ENCODE data around the gene SLC12A8. TPM values are rescaled to one million over a fixed set of nuclear protein-coding genes. Genes with fewer than 3 reads are reported as not detected.

Gene SLC12A8
- total and polyA plus RNA-seq, 10 of the 15 experiments (the other 5 are each of a cell fraction or from before 2014, with no cell fraction given): 2.5 to 71.6 (median 50.1) TPM

- DNase-seq (ENCODE audit: low read depth, low spot score) (no peak), FAIRE-seq (no peak), ATAC-seq (peak; percentile 45)
- peaks cover 84% of the 10 kb centered on the region for H3K79me2 ChIP-seq (ENCODE audit: control insufficient read depth, insufficient read depth, low read length)
- no peaks in the 10 kb centered on the region for H3K27me3 ChIP-seq (replicated peaks in 1 of 2; ENCODE audit: control insufficient read depth in 2 of 2, insufficient read depth in 2 of 2, low read length in 1 of 2)
- peak overlapping the region; percentile 22; the same call in 1 of the 2 replicates for H3K9ac ChIP-seq (ENCODE audit: control insufficient read depth, insufficient read depth, low read length)
- H3K4me1 ChIP-seq (ENCODE audit: control insufficient read depth, insufficient read depth, low read length): peaks cover 6% of the 10 kb centered on the region; the same call in 1 of the 2 replicates
- peak overlapping the region; percentile 28 for H3K27ac ChIP-seq (ENCODE audit: control insufficient read depth, insufficient read depth)
- ChIA-PET RAD21 (ENCODE audit: unreplicated experiment) (interaction anchor here (0.6 to 1.6 kb wide), 3 partner anchors 22 to 46 kb away, joined by 3 to 6 read pairs (median 3); no protein-coding TSS in a partner anchor), POLR2A (no interaction called here), SMC1A (ENCODE audit: uncharacterized antibody, unreplicated experiment) (interaction anchor here (0.7 to 2.0 kb wide), 7 partner anchors 12 to 166 kb away, joined by 3 to 4 read pairs (median 3); no protein-coding TSS in a partner anchor), CTCF (no interaction called here)
- WGBS (ENCODE audit: insufficient coverage, insufficient replicate concordance, low lambda C conversion rate, missing lambda C conversion rate): 40% methylated on average over 4 of the region's 4 CpGs
- no peaks in the 10 kb centered on the region for H4K20me1 ChIP-seq (ENCODE audit: control insufficient read depth, insufficient read depth)
- peak overlapping the region; percentile 3; the same call in 1 of the 2 replicates for H2AFZ ChIP-seq (ENCODE audit: control insufficient read depth, low read depth, low read length)
- intact Hi-C loops (cut with micrococcal nuclease; ENCODE audit: unreplicated experiment) (no loop called here), in situ Hi-C loops (cut with MboI) (no loop called here)
- peak; percentile 51 for TF ChIP-seq JUNB (IDR thresholded peaks at IDR 0.05)
- no peak for TF ChIP-seq ESRRA (IDR thresholded peaks at IDR 0.05; ENCODE audit: low read length)
- TF ChIP-seq SMARCA5 (IDR thresholded peaks at IDR 0.05): no peak
- peak; percentile 67 for TF ChIP-seq NFIC (IDR thresholded peaks at IDR 0.05; ENCODE audit: low read depth, low read length)
- peak in 1 of 2 experiments; percentile 76; a peak in 2 of 3 replicates for TF ChIP-seq EGR1 (IDR thresholded peaks at IDR 0.05; ENCODE audit: borderline replicate concordance in 1 of 2, low read depth in 2 of 2, low read length in 2 of 2)
- TF ChIP-seq RUNX3 (IDR thresholded peaks at IDR 0.05; ENCODE audit: low read length): peak; percentile 59
- TF ChIP-seq EED (IDR thresholded peaks at IDR 0.05; ENCODE audit: low read depth): peak; percentile 49; the same call in 1 of the 2 replicates
- H3K36me3 ChIP-seq (ENCODE audit: control insufficient read depth in 2 of 2, insufficient read depth in 2 of 2, low read length in 1 of 2): peaks cover 0 to 24% of the 10 kb centered on the region in 2 experiments; a peak in 1 of 4 replicates
- H3K4me2 ChIP-seq (ENCODE audit: control insufficient read depth, insufficient read depth): peak overlapping the region; percentile 59
- peak overlapping the region; percentile 46; the same call in 1 of the 2 replicates for H3K4me3 ChIP-seq
- peaks cover 2% of the 10 kb centered on the region for H3K9me3 ChIP-seq (replicated peaks; ENCODE audit: control insufficient read depth, insufficient read depth, low read length)
- BruUV-seq (replicated peaks): no TSS peak
Observed at GRCh38 chr3:125098611-125099291, 113.8 kb downstream of the SLC12A8 start.

- no peaks in the 10 kb centered on the region for H3K4me1 ChIP-seq (ENCODE audit: control insufficient read depth, insufficient read depth, low read length)
- no peaks in the 10 kb centered on the region for H3K27me3 ChIP-seq (replicated peaks in 1 of 2; ENCODE audit: control insufficient read depth in 2 of 2, insufficient read depth in 2 of 2, low read length in 1 of 2)
- TF ChIP-seq ZNF274 (IDR thresholded peaks at IDR 0.05; ENCODE audit: insufficient read depth, insufficient read length): no peak
- no peak for TF ChIP-seq PRDM15 (CRISPR knock-in tag; IDR thresholded peaks at IDR 0.05)
- no peak for TF ChIP-seq EZH2 (IDR thresholded peaks at IDR 0.05; ENCODE audit: borderline replicate concordance, control insufficient read depth, low read depth, low read length)
- no peak for TF ChIP-seq ZNF207 (IDR thresholded peaks at IDR 0.05; ENCODE audit: borderline replicate concordance)
- no TSS peak for BruUV-seq (replicated peaks)
- peaks cover 22% of the 10 kb centered on the region for H3K79me2 ChIP-seq (ENCODE audit: control insufficient read depth, insufficient read depth, low read length)
- no peak overlapping the region for H2AFZ ChIP-seq (ENCODE audit: control insufficient read depth, low read depth, low read length)
- RAD21 ChIA-PET (ENCODE audit: unreplicated experiment): no interaction called here
- peaks cover 2% of the 10 kb centered on the region; the same call in 2 of the 3 replicates for H3K9me3 ChIP-seq (replicated peaks; ENCODE audit: control insufficient read depth, insufficient read depth, low read length)
- no peak overlapping the region for H3K9ac ChIP-seq (ENCODE audit: control insufficient read depth, insufficient read depth, low read length)
- ATAC-seq: no peak
- in situ Hi-C loops (cut with MboI): no loop called here
- H3K4me2 ChIP-seq (ENCODE audit: control insufficient read depth, insufficient read depth): no peak overlapping the region
- no peak for FAIRE-seq
- SMC1A ChIA-PET (ENCODE audit: uncharacterized antibody, unreplicated experiment): interaction anchor here (0.9 kb wide), 1 partner anchor 21 kb away, joined by 4 read pairs; no protein-coding TSS in a partner anchor
- H4K20me1 ChIP-seq (ENCODE audit: control insufficient read depth, insufficient read depth): no peaks in the 10 kb centered on the region
- intact Hi-C loops (cut with micrococcal nuclease; ENCODE audit: unreplicated experiment): no loop called here
- no peak overlapping the region for H3K27ac ChIP-seq (ENCODE audit: control insufficient read depth, insufficient read depth)
- no peak overlapping the region for H3K4me3 ChIP-seq
- no peak for DNase-seq (ENCODE audit: low read depth, low spot score)
- peaks cover 3 to 44% of the 10 kb centered on the region in 2 experiments for H3K36me3 ChIP-seq (ENCODE audit: control insufficient read depth in 2 of 2, insufficient read depth in 2 of 2, low read length in 1 of 2)
- POLR2A ChIA-PET: no interaction called here
- CTCF ChIA-PET: interaction anchor here (1.4 kb wide), 1 partner anchor 345 kb away, joined by 3 read pairs; no protein-coding TSS in a partner anchor
Observed at GRCh38 chr3:125090649-125091048, 121.9 kb downstream of the SLC12A8 start.
